Right hindlimb (tissue), 1 donor: ENCODE data around the gene TGM1.
"Not testable (repeated sequence)": the region's sequence is repeated elsewhere in the genome, so short reads cannot be mapped to it uniquely, and the experiment has no call there.

ENCODE experiments used
- DNase-seq: peaks from one replicate; pipeline ENCODE4 v3.0.0-alpha.2; 2018

Gene TGM1

GRCh38 chr14:24203249-24203886 is 59.6 kb downstream of the TGM1 start:
- DNase-seq: not testable (repeated sequence)

- not testable (repeated sequence) for DNase-seq
Measured at GRCh38 chr14:24202538-24202937, 60.4 kb downstream of the TGM1 start.
